Keratinocyte (primary cell): ENCODE data around the gene CYP4A11.

Experiments used
- CTCF ChIP-seq, 3 experiments: IDR thresholded peaks in 1 of 3; conservative IDR thresholded peaks in 1 of 3; optimal IDR thresholded peaks in 1 of 3; 2 replicates in 2 of 3; 3 replicates in 1 of 3; pipeline versions ENCODE3 to v1.5.1; 2011; ENCODE audit warnings: low read length in 3 of 3, mild to moderate bottlenecking in 3 of 3, moderate library complexity in 2 of 3, control low read depth in 1 of 3, inconsistent platforms in 1 of 3; ENCODE audit not compliant: insufficient read depth in 2 of 3; ENCODE audit errors: extremely low read depth in 1 of 3
- EZH2 ChIP-seq: IDR thresholded peaks from one replicate; pipeline ENCODE4 v1.6.1; 2012; ENCODE audit warnings: inconsistent platforms, mild to moderate bottlenecking, low read length, moderate library complexity

- TF ChIP-seq CTCF (optimal IDR thresholded peaks at IDR 0.05 in 1 of 3, IDR thresholded peaks at IDR 0.05 in 1 of 3, conservative IDR thresholded peaks at IDR 0.05 in 1 of 3; ENCODE audit: extremely low read depth in 1 of 3, insufficient read depth in 2 of 3, low read length in 3 of 3), result no peak
- no peak for TF ChIP-seq EZH2
Observed at GRCh38 chr1:46942086-46942485, 810 bp upstream of the CYP4A11 start.
